ENCODE measurements around the gene KRTAP10-1.
"Not testable (repeated sequence)": the region's sequence is repeated elsewhere in the genome, so short reads cannot be mapped to it uniquely, and the experiment has no call there.

The KRTAP10-1 gene

GRCh38 chr21:44514746-44515358 lies 25.1 kb downstream of the KRTAP10-1 start:
- no peak for DNase-seq

- no peak for DNase-seq
Measured at GRCh38 chr21:44514218-44514520, 25.8 kb downstream of the KRTAP10-1 start.

GRCh38 chr21:44513389-44514217 lies 26.4 kb downstream of the KRTAP10-1 start:
- DNase-seq: no peak

GRCh38 chr21:44512496-44513388 lies 27.3 kb downstream of the KRTAP10-1 start:
- no peak for DNase-seq

GRCh38 chr21:44511938-44512275 lies 28.1 kb downstream of the KRTAP10-1 start:
- no peak for DNase-seq

GRCh38 chr21:44511219-44511937 lies 28.6 kb downstream of the KRTAP10-1 start:
- no peak for DNase-seq

- DNase-seq: peak; percentile 83 to 84
Measured at GRCh38 chr21:44510508-44511218, 29.3 kb downstream of the KRTAP10-1 start.

- DNase-seq: no peak
Measured at GRCh38 chr21:44510109-44510507, 29.9 kb downstream of the KRTAP10-1 start.

GRCh38 chr21:44509539-44509938 lies 30.5 kb downstream of the KRTAP10-1 start:
- no peak for DNase-seq

GRCh38 chr21:44508711-44509445 lies 31.1 kb downstream of the KRTAP10-1 start:
- DNase-seq: no peak

GRCh38 chr21:44508426-44508710 lies 31.6 kb downstream of the KRTAP10-1 start:
- no peak for DNase-seq

- no peak for DNase-seq
Measured at GRCh38 chr21:44507673-44508425, 32.1 kb downstream of the KRTAP10-1 start.

- no peak for DNase-seq
Measured at GRCh38 chr21:44506279-44507255, 33.4 kb downstream of the KRTAP10-1 start.

- DNase-seq: no peak
Measured at GRCh38 chr21:44505673-44506278, 34.2 kb downstream of the KRTAP10-1 start.

GRCh38 chr21:44503901-44504399 lies 36.0 kb downstream of the KRTAP10-1 start:
- no peak for DNase-seq

- DNase-seq: not testable (repeated sequence)
Measured at GRCh38 chr21:44503006-44503889, 36.7 kb downstream of the KRTAP10-1 start.

GRCh38 chr21:44502171-44502958 lies 37.6 kb downstream of the KRTAP10-1 start:
- no peak for DNase-seq

All from stimulated activated CD4-positive, alpha-beta T cell treated with anti-CD3 and anti-CD28 coated beads, Interleukin-2, amount 100 ng/mL, for 24 hours (primary cell).